Nephron (organoid): ENCODE data around the gene CHCHD4.

Experiments used
- H3K27ac Mint-ChIP-seq, 3 experiments: 2 replicates each; pipeline ENCODE4 v1.8.0; 2020; ENCODE audit warnings: mixed read lengths in 3 of 3, mild to moderate bottlenecking in 2 of 3, moderate library complexity in 1 of 3
- H3K27me3 Mint-ChIP-seq: 2 replicates; pipeline ENCODE4 v1.8.0; 2021; ENCODE audit warnings: low read depth, mild to moderate bottlenecking, moderate library complexity, mixed read lengths
- H3K36me3 Mint-ChIP-seq: 2 replicates; pipeline ENCODE4 v1.8.0; 2020; ENCODE audit warnings: low read depth, mixed read lengths
- H3K4me1 Mint-ChIP-seq: 2 replicates; pipeline ENCODE4 v1.8.0; 2020; ENCODE audit warnings: mixed read lengths
- H3K4me3 Mint-ChIP-seq, 3 experiments: 2 replicates each; pipeline ENCODE4 v1.8.0; 2020; ENCODE audit warnings: mild to moderate bottlenecking in 3 of 3, mixed read lengths in 3 of 3, moderate library complexity in 2 of 3
- H3K9me3 Mint-ChIP-seq: 2 replicates; pipeline ENCODE4 v1.8.0; 2020; ENCODE audit warnings: mixed read lengths
- TF ChIP-seq, protein P1 (sequence below), 3 experiments: fragments of 200-600 bp; sonication (generic); IDR thresholded peaks; one replicate each; pipeline ENCODE4 v1.5.0; 2021; ENCODE audit warnings: antibody characterized with exemption in 3 of 3; ENCODE audit not compliant: unreplicated experiment in 3 of 3

Gene CHCHD4

DNA sequence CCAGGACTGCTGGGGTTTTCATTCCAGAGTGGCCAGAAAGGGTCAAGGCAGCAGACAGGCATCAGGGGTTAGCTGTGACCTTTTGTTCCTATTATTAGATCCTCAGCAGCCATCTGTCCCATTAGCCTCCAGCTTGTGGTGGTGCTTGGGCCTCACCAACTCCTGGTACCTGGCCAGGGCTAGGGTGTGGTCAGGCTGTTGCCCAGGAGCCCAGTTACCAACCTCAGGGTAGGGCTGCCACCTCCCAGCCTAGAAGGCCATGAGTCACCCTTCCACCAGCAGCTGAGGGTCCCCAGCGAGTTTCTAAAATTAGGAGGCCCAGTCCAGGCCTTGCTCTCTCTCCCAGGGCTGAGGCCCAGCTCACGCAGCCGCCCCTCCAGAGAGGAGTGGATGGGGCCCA, 12.3 kb upstream of the CHCHD4 start:
- H3K36me3 Mint-ChIP-seq = peaks cover 52% of the 10 kb centered on the region
- no peaks in the 10 kb centered on the region for H3K27me3 Mint-ChIP-seq
- no peaks in the 10 kb centered on the region for H3K4me1 Mint-ChIP-seq
- no peaks in the 10 kb centered on the region for H3K9me3 Mint-ChIP-seq
- TF ChIP-seq, protein P1, sequence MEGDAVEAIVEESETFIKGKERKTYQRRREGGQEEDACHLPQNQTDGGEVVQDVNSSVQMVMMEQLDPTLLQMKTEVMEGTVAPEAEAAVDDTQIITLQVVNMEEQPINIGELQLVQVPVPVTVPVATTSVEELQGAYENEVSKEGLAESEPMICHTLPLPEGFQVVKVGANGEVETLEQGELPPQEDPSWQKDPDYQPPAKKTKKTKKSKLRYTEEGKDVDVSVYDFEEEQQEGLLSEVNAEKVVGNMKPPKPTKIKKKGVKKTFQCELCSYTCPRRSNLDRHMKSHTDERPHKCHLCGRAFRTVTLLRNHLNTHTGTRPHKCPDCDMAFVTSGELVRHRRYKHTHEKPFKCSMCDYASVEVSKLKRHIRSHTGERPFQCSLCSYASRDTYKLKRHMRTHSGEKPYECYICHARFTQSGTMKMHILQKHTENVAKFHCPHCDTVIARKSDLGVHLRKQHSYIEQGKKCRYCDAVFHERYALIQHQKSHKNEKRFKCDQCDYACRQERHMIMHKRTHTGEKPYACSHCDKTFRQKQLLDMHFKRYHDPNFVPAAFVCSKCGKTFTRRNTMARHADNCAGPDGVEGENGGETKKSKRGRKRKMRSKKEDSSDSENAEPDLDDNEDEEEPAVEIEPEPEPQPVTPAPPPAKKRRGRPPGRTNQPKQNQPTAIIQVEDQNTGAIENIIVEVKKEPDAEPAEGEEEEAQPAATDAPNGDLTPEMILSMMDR (IDR thresholded peaks at IDR 0.05; ENCODE audit: unreplicated experiment in 3 of 3) = no peak
- H3K4me3 Mint-ChIP-seq = no peak overlapping the region
- H3K27ac Mint-ChIP-seq = no peak overlapping the region

DNA sequence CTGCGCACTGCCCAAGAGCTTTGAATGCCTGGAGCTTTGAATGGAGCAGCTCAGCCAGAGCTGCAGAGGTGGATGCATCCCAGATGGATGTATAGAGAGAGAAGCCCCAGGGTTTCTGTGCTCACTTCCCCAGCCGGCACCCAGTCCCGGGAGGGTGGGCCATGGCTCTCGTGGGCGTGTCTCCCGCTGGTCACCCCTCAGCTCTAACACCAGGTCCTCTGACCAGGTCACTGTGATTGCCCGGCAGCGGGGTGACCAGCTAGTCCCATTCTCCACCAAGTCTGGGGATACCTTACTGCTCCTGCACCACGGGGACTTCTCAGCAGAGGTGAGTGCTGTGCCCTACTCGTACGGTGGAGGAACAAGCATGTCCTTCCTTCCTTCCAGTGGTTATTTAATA, 10.9 kb upstream of the CHCHD4 start:
- no peak overlapping the region for H3K27ac Mint-ChIP-seq
- no peaks in the 10 kb centered on the region for H3K27me3 Mint-ChIP-seq
- H3K36me3 Mint-ChIP-seq = peaks cover 60% of the 10 kb centered on the region
- TF ChIP-seq, protein P1 (IDR thresholded peaks at IDR 0.05; ENCODE audit: unreplicated experiment in 3 of 3) = no peak
- H3K4me1 Mint-ChIP-seq = no peaks in the 10 kb centered on the region
- no peaks in the 10 kb centered on the region for H3K9me3 Mint-ChIP-seq
- no peak overlapping the region for H3K4me3 Mint-ChIP-seq

DNA sequence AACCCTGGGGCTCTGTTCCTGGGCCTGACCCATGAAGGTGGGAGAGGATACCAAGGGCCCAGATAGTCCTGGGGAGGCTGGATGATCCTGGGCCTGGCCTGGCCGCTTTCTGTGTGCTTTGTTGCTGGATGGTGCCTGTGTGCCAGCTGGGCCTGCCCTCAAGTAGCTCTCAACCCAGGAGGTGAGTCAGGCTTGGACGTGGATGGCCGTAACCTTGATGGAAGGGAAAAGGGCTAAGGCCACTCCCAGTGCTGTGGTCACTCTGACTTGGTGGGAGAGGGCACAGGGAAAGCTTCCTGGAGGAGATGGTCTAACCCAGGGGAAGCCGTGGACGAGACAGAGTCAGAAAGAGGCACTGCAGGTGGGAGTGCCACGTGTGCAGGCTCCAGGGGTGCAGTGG, 9.6 kb upstream of the CHCHD4 start:
- Mint-ChIP-seq H3K4me3 (no peak overlapping the region), H3K9me3 (no peaks in the 10 kb centered on the region), H3K27ac (no peak overlapping the region), H3K36me3 (peaks cover 65% of the 10 kb centered on the region), H3K4me1 (no peaks in the 10 kb centered on the region), H3K27me3 (no peaks in the 10 kb centered on the region)
- TF ChIP-seq, protein P1 (IDR thresholded peaks at IDR 0.05; ENCODE audit: unreplicated experiment in 3 of 3) = no peak

DNA sequence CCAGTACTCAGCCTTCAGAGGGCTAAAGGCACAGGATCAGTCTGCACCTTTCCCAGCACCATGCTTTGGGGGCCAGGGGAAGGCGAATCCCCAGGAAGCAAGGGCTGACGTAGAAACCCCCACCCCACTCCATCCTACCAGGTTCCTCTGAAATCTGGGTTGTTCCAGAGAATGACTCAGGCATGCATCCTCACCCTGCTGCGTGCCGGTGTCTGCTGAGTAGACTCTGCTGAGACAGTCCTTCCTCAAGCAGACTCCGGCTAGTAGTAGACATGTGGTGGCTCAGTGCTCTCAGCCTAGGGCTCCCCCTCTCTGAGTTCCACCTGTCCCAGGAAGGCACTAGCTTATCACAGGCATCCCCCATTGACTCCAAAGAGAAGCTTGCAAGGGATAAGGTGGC, 9.2 kb upstream of the CHCHD4 start:
- H3K36me3 Mint-ChIP-seq = peaks cover 67% of the 10 kb centered on the region
- no peaks in the 10 kb centered on the region for H3K4me1 Mint-ChIP-seq
- TF ChIP-seq, protein P1 (IDR thresholded peaks at IDR 0.05; ENCODE audit: unreplicated experiment in 3 of 3) = no peak
- no peak overlapping the region for H3K27ac Mint-ChIP-seq
- no peaks in the 10 kb centered on the region for H3K27me3 Mint-ChIP-seq
- no peaks in the 10 kb centered on the region for H3K9me3 Mint-ChIP-seq
- H3K4me3 Mint-ChIP-seq = no peak overlapping the region

DNA sequence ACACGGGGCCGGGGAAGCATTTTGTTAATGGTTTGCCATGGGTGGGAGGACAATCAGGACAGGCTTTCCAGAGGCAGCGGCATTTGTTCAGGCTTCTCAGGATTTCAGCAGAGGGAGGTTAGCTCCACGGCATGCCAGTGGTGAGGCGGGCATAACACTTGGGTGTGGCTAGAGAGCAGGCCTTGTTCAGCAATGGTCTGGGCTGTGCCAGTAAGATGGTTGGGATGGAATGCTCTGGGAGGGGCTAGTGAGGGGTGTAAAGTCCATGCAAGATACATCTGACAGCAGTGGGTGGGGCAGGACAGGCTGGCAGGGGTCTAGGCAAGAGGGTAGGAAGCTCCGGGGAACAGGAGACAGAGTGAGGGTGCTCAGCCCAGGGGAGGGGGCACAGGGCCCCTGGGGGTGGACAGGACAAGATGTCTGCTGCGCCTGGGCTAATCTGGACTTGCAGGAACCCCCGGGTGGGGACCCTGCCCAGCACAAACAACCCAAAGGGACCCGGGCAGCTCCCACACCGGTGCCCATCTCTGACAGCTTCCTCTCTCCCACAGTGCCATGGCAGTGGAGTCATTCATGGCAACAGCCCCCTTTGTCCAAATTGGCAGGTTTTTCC, 8.6 kb upstream of the CHCHD4 start:
- H3K4me1 Mint-ChIP-seq = peaks cover 2% of the 10 kb centered on the region
- H3K27me3 Mint-ChIP-seq = no peaks in the 10 kb centered on the region
- no peaks in the 10 kb centered on the region for H3K9me3 Mint-ChIP-seq
- H3K27ac Mint-ChIP-seq = no peak overlapping the region
- TF ChIP-seq, protein P1 (IDR thresholded peaks at IDR 0.05; ENCODE audit: unreplicated experiment in 3 of 3) = no peak
- H3K36me3 Mint-ChIP-seq = peaks cover 70% of the 10 kb centered on the region
- no peak overlapping the region for H3K4me3 Mint-ChIP-seq

DNA sequence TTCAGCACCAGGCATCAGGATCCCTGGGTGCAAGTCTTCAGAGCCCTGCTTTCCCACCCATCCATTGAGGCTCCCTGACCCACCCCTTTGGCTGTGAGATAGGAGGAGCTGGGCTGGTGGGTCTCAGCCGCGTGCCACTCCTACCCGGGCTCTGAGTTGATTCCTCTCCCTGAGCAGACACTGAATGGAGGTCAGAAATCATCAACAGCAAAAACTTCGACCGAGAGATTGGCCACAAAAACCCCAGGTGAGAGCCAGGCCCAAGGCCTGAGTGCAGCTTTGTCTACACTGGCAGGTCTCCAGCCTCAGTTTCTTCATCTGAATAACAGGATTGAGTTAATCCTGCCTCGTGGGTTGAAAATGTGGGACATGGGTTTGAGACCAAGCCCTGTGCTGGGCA, 8.0 kb upstream of the CHCHD4 start:
- no peaks in the 10 kb centered on the region for H3K27me3 Mint-ChIP-seq
- TF ChIP-seq, protein P1 (IDR thresholded peaks at IDR 0.05; ENCODE audit: unreplicated experiment in 3 of 3) = no peak
- H3K9me3 Mint-ChIP-seq = no peaks in the 10 kb centered on the region
- H3K4me3 Mint-ChIP-seq = no peak overlapping the region
- H3K4me1 Mint-ChIP-seq = peaks cover 5% of the 10 kb centered on the region
- no peak overlapping the region for H3K27ac Mint-ChIP-seq
- H3K36me3 Mint-ChIP-seq = peaks cover 74% of the 10 kb centered on the region
